Endodermal cell (in vitro differentiated cells): Measurements from ENCODE around the gene UGT1A7. TPM values are rescaled to one million over a fixed set of nuclear protein-coding genes. Genes with fewer than 3 reads are reported as not detected.
"Not testable (repeated sequence)": the region's sequence is repeated elsewhere in the genome, so short reads cannot be mapped to it uniquely, and the experiment has no call there.

Experiments used
- DNase-seq: peaks from one replicate; pipeline ENCODE4 v3.0.0-alpha.2; 2017
- H3K27ac ChIP-seq: 2 replicates; pipeline ENCODE4 v1.5.1; 2013; ENCODE audit warnings: mild to moderate bottlenecking, low read depth, low read length, moderate library complexity
- H3K27me3 ChIP-seq: 2 replicates; pipeline ENCODE4 v1.6.1; 2013; ENCODE audit warnings: mild to moderate bottlenecking, low read length, moderate library complexity; ENCODE audit not compliant: insufficient read depth, control insufficient read depth, poor library complexity, severe bottlenecking
- H3K36me3 ChIP-seq: 2 replicates; pipeline ENCODE4 v1.7.0; 2013; ENCODE audit warnings: mild to moderate bottlenecking, low read length, moderate library complexity; ENCODE audit not compliant: control insufficient read depth, insufficient read depth
- H3K4me1 ChIP-seq: one replicate; pipeline ENCODE4 v1.7.0; 2013; ENCODE audit warnings: low read length; ENCODE audit not compliant: control insufficient read depth, insufficient read depth
- H3K4me3 ChIP-seq: 2 replicates; pipeline ENCODE4 v1.5.1; 2013; ENCODE audit warnings: mild to moderate bottlenecking, low read length, moderate library complexity
- H3K9ac ChIP-seq: 2 replicates; pipeline ENCODE4 v1.6.1; 2013; ENCODE audit warnings: mild to moderate bottlenecking, low read length, moderate library complexity; ENCODE audit not compliant: poor library complexity, severe bottlenecking; ENCODE audit errors: extremely low read depth
- H3K9me3 ChIP-seq: 2 replicates; pipeline ENCODE4 v1.6.1; 2013; ENCODE audit warnings: mild to moderate bottlenecking, low read length, moderate library complexity; ENCODE audit not compliant: control insufficient read depth
- H3K27ac Mint-ChIP-seq: 2 replicates; pipeline ENCODE4 v1.8.0; 2020; ENCODE audit warnings: mixed read lengths
- H3K27me3 Mint-ChIP-seq: 2 replicates; pipeline ENCODE4 v1.8.0; 2021; ENCODE audit warnings: mild to moderate bottlenecking, mixed read lengths; ENCODE audit not compliant: insufficient read depth
- H3K36me3 Mint-ChIP-seq: 2 replicates; pipeline ENCODE4 v1.8.0; 2020; ENCODE audit warnings: low read depth, mixed read lengths
- H3K4me1 Mint-ChIP-seq: 2 replicates; pipeline ENCODE4 v1.8.0; 2020; ENCODE audit warnings: mixed read lengths
- H3K4me3 Mint-ChIP-seq: 2 replicates; pipeline ENCODE4 v1.8.0; 2020; ENCODE audit warnings: mild to moderate bottlenecking, moderate library complexity, mixed read lengths
- H3K9me3 Mint-ChIP-seq: 2 replicates; pipeline ENCODE4 v1.8.0; 2020; ENCODE audit warnings: mild to moderate bottlenecking, mixed read lengths
- CTCF ChIP-seq: fragments of 200-600 bp; sonication (generic); conservative IDR thresholded peaks from 2 replicates; pipeline ENCODE4 v1.5.0; 2021; ENCODE audit warnings: antibody characterized with exemption, mild to moderate bottlenecking
- WGBS, 2 experiments: methylation state at CpG; one replicate each; pipeline versions ENCODE4 v1.1.5 to v1.1.7; 2013; ENCODE audit warnings: missing lambda C conversion rate in 2 of 2, mixed read lengths in 1 of 2; ENCODE audit not compliant: insufficient coverage in 1 of 2, insufficient read length in 1 of 2; 5-methylcytosine and 5-hydroxymethylcytosine counted together
- total RNA-seq, 2 donors: library from RNA; stranded (reverse); fragmentation: NEBNext Ultra II Directional in 1 of 2; extraction: Animal tissue kit (Norgen Biotek cat#: 25700) in 1 of 2; gene quantifications; 2 replicates in 1 of 2; 3 replicates in 1 of 2; pipeline ENCODE4 v1.2.1, GENCODE V29; 2021

The UGT1A7 gene
- total RNA-seq, 2 donors from 2014 or later, result not detected

GRCh38 chr2:233718552-233718951 is 36.9 kb downstream of the UGT1A7 start, which contains the start of gene UGT1A4:
TSS of gene UGT1A4 (plus strand) at chr2:233718736. CDS start at chr2:233718821, 85 bp downstream.
- Mint-ChIP-seq H3K4me1 (no peaks in the 10 kb centered on the region), H3K4me3 (no peak within 1 kb of the TSS), H3K9me3 (peaks cover 28% of the 10 kb centered on the region), H3K36me3 (no peaks in the 10 kb centered on the region), H3K27ac (no peak within 1 kb of the TSS), H3K27me3 (peaks cover 25% of the 10 kb centered on the region)
- H3K4me3 ChIP-seq, result no peak within 1 kb of the TSS
- H3K27ac ChIP-seq, result no peak within 1 kb of the TSS
- peaks cover 17% of the 10 kb centered on the region for H3K9me3 ChIP-seq
- no peaks in the 10 kb centered on the region for H3K36me3 ChIP-seq
- no peak for TF ChIP-seq CTCF
- H3K4me1 ChIP-seq, result no peaks in the 10 kb centered on the region
- no peaks in the 10 kb centered on the region for H3K27me3 ChIP-seq
- H3K9ac ChIP-seq, result no peak within 1 kb of the TSS
- DNase-seq, result no peak
- whole genome bisulfite sequencing, 2 experiments, result 93 to 100% methylated on average over 3 to 7 of the region's 7 CpGs

- 88 to 93% methylated on average over 4 to 8 of the region's 8 CpGs for WGBS, 2 experiments
- peaks cover 2% of the 10 kb centered on the region for H3K4me1 Mint-ChIP-seq
These were observed 47.1 kb downstream of the UGT1A7 start, which contains the start of gene UGT1A3 for GRCh38 chr2:233728723-233729301. TSS of gene UGT1A3 (plus strand) at chr2:233729042. CDS start at chr2:233729127, 85 bp downstream.

GRCh38 chr2:233736868-233737653 is 55.4 kb downstream of the UGT1A7 start:
- H3K27me3 ChIP-seq, H3K4me1 Mint-ChIP-seq, H3K27ac ChIP-seq, H3K4me1 ChIP-seq, H3K36me3 Mint-ChIP-seq, H3K27me3 Mint-ChIP-seq, H3K36me3 ChIP-seq, H3K27ac Mint-ChIP-seq, DNase-seq, H3K4me3 ChIP-seq, H3K4me3 Mint-ChIP-seq, H3K9ac ChIP-seq: not testable (repeated sequence)
- 90 to 93% methylated on average over 11 to 14 of the region's 14 CpGs for WGBS, 2 experiments
- H3K9me3 Mint-ChIP-seq, result peaks cover 26% of the 10 kb centered on the region
- peaks cover 22% of the 10 kb centered on the region for H3K9me3 ChIP-seq

More at GRCh38 chr2:233728723-233729301, 47.1 kb downstream of the UGT1A7 start, which contains the start of gene UGT1A3:
- no peak within 1 kb of the TSS for H3K27ac Mint-ChIP-seq
- Histone ChIP-seq H3K9ac (no peak within 1 kb of the TSS), H3K4me3 (no peak within 1 kb of the TSS), H3K4me1 (no peaks in the 10 kb centered on the region), H3K27ac (no peak within 1 kb of the TSS), H3K9me3 (peaks cover 6% of the 10 kb centered on the region), H3K27me3 (no peaks in the 10 kb centered on the region), H3K36me3 (no peaks in the 10 kb centered on the region)
- peaks cover 30% of the 10 kb centered on the region for H3K9me3 Mint-ChIP-seq
- DNase-seq, result no peak
- TF ChIP-seq CTCF, result no peak
- H3K27me3 Mint-ChIP-seq, result peaks cover 13% of the 10 kb centered on the region
- H3K4me3 Mint-ChIP-seq, result no peak within 1 kb of the TSS
- no peaks in the 10 kb centered on the region for H3K36me3 Mint-ChIP-seq
